ENCODE results near the gene SETD5.

SETD5 gene

GRCh38 chr3:9468460-9468859, 71.0 kb downstream of the SETD5 start:
- Histone ChIP-seq H2AK5ac (ENCODE audit: low read depth, low read length) (no peak overlapping the region), H3K23ac (ENCODE audit: low read depth, low read length, poor library complexity) (no peak overlapping the region), H3K4me2 (ENCODE audit: insufficient read depth, low read length, poor library complexity, severe bottlenecking) (no peak overlapping the region), H3K9me3 (replicated peaks in 1 of 2; ENCODE audit: control insufficient read depth in 2 of 2, insufficient read depth in 1 of 2, low read depth in 1 of 2, low read length in 2 of 2) (peaks cover 0 to 2% of the 10 kb centered on the region in 2 donors), H4K8ac (ENCODE audit: low read depth, low read length) (no peak overlapping the region), H2AFZ (ENCODE audit: low read length) (no peak overlapping the region), H2BK120ac (ENCODE audit: low read depth, low read length) (no peak overlapping the region), H4K91ac (ENCODE audit: low read depth, low read length, poor library complexity) (no peak overlapping the region), H3K9ac (ENCODE audit: low read depth, low read length, poor library complexity) (no peak overlapping the region), H3K27me3 (ENCODE audit: control insufficient read depth in 3 of 3, insufficient read depth in 3 of 3, low read depth in 1 of 3, low read length in 3 of 3) (no peaks in the 10 kb centered on the region), H3K4me1 (ENCODE audit: control insufficient read depth in 2 of 2, insufficient read depth in 1 of 2, low read depth in 1 of 2, low read length in 2 of 2) (no peaks in the 10 kb centered on the region), H3K79me1 (ENCODE audit: low read depth, low read length) (no peaks in the 10 kb centered on the region), H3K4ac (ENCODE audit: low read length) (no peak overlapping the region), H2BK12ac (ENCODE audit: low read length) (no peak overlapping the region), H3K27ac (replicated peaks; ENCODE audit: low read length) (no peak overlapping the region), H2BK5ac (ENCODE audit: low read length) (no peak overlapping the region), H3K18ac (ENCODE audit: low read length) (no peak overlapping the region), H3K4me3 (ENCODE audit: low read length in 2 of 2) (no peak overlapping the region), H3K36me3 (replicated peaks in 1 of 2; ENCODE audit: control insufficient read depth in 2 of 2, insufficient read depth in 2 of 2, low read length in 2 of 2) (peaks cover 60 to 99% of the 10 kb centered on the region in 2 donors), H2BK15ac (ENCODE audit: low read length) (no peak overlapping the region), H3K14ac (ENCODE audit: low read length) (no peak overlapping the region)
- 100% methylated on average over 2 of the region's 7 CpGs; no CpG with 5 or more reads in 1 of the 2 donors for WGBS, 2 donors (ENCODE audit: extremely low coverage in 2 of 2, insufficient read length in 2 of 2, insufficient replicate concordance in 1 of 2)
- no peak for DNase-seq (ENCODE audit: low spot score)

GRCh38 chr3:9469986-9470385, 72.6 kb downstream of the SETD5 start:
- no peak for DNase-seq (ENCODE audit: low spot score)
- no peak overlapping the region for H3K23ac ChIP-seq (ENCODE audit: low read depth, low read length, poor library complexity)
- H4K8ac ChIP-seq (ENCODE audit: low read depth, low read length) = no peak overlapping the region

GRCh38 chr3:9473496-9474065, 76.2 kb downstream of the SETD5 start:
- H3K23ac ChIP-seq (ENCODE audit: low read depth, low read length, poor library complexity) = no peak overlapping the region
- no peaks in the 10 kb centered on the region for H3K4me1 ChIP-seq (ENCODE audit: control insufficient read depth in 2 of 2, insufficient read depth in 1 of 2, low read depth in 1 of 2, low read length in 2 of 2)
- H3K27me3 ChIP-seq (ENCODE audit: control insufficient read depth in 3 of 3, insufficient read depth in 3 of 3, low read depth in 1 of 3, low read length in 3 of 3) = no peaks in the 10 kb centered on the region
- no peak overlapping the region for H3K4me2 ChIP-seq (ENCODE audit: insufficient read depth, low read length, poor library complexity, severe bottlenecking)
- no peak overlapping the region for H2AFZ ChIP-seq (ENCODE audit: low read length)
- H3K18ac ChIP-seq (ENCODE audit: low read length) = no peak overlapping the region
- no peak overlapping the region for H3K4me3 ChIP-seq (ENCODE audit: low read length in 2 of 2)
- no peaks in the 10 kb centered on the region for H3K9me3 ChIP-seq (replicated peaks in 1 of 2; ENCODE audit: control insufficient read depth in 2 of 2, insufficient read depth in 1 of 2, low read depth in 1 of 2, low read length in 2 of 2)
- no peak for DNase-seq (ENCODE audit: low spot score)
- no peak overlapping the region for H3K4ac ChIP-seq (ENCODE audit: low read length)
- H3K27ac ChIP-seq (replicated peaks; ENCODE audit: low read length) = no peak overlapping the region
- no peak overlapping the region for H4K8ac ChIP-seq (ENCODE audit: low read depth, low read length)
- no peak overlapping the region for H2BK5ac ChIP-seq (ENCODE audit: low read length)
- no peak overlapping the region for H3K9ac ChIP-seq (ENCODE audit: low read depth, low read length, poor library complexity)
- no peak overlapping the region for H4K91ac ChIP-seq (ENCODE audit: low read depth, low read length, poor library complexity)
- no peak overlapping the region for H3K14ac ChIP-seq (ENCODE audit: low read length)
- no peak overlapping the region for H2AK5ac ChIP-seq (ENCODE audit: low read depth, low read length)
- no peaks in the 10 kb centered on the region for H3K79me1 ChIP-seq (ENCODE audit: low read depth, low read length)
- peaks cover 66 to 99% of the 10 kb centered on the region in 2 donors for H3K36me3 ChIP-seq (replicated peaks in 1 of 2; ENCODE audit: control insufficient read depth in 2 of 2, insufficient read depth in 2 of 2, low read length in 2 of 2)
- H2BK15ac ChIP-seq (ENCODE audit: low read length) = no peak overlapping the region
- no peak overlapping the region for H2BK120ac ChIP-seq (ENCODE audit: low read depth, low read length)
- no peak overlapping the region for H2BK12ac ChIP-seq (ENCODE audit: low read length)

More at GRCh38 chr3:9469986-9470385, 72.6 kb downstream of the SETD5 start:
- Histone ChIP-seq H3K9ac (ENCODE audit: low read depth, low read length, poor library complexity) (no peak overlapping the region), H3K4ac (ENCODE audit: low read length) (no peak overlapping the region), H3K79me1 (ENCODE audit: low read depth, low read length) (no peaks in the 10 kb centered on the region), H3K18ac (ENCODE audit: low read length) (no peak overlapping the region), H3K14ac (ENCODE audit: low read length) (no peak overlapping the region), H3K27me3 (ENCODE audit: control insufficient read depth in 3 of 3, insufficient read depth in 3 of 3, low read depth in 1 of 3, low read length in 3 of 3) (no peaks in the 10 kb centered on the region), H2AFZ (ENCODE audit: low read length) (no peak overlapping the region), H3K9me3 (replicated peaks in 1 of 2; ENCODE audit: control insufficient read depth in 2 of 2, insufficient read depth in 1 of 2, low read depth in 1 of 2, low read length in 2 of 2) (peaks cover 0 to 2% of the 10 kb centered on the region in 2 donors), H2BK15ac (ENCODE audit: low read length) (no peak overlapping the region), H2BK5ac (ENCODE audit: low read length) (no peak overlapping the region), H3K36me3 (replicated peaks in 1 of 2; ENCODE audit: control insufficient read depth in 2 of 2, insufficient read depth in 2 of 2, low read length in 2 of 2) (peaks cover 61 to 99% of the 10 kb centered on the region in 2 donors), H3K4me3 (ENCODE audit: low read length in 2 of 2) (no peak overlapping the region), H4K91ac (ENCODE audit: low read depth, low read length, poor library complexity) (no peak overlapping the region), H2BK12ac (ENCODE audit: low read length) (no peak overlapping the region), H2BK120ac (ENCODE audit: low read depth, low read length) (no peak overlapping the region), H3K27ac (replicated peaks; ENCODE audit: low read length) (no peak overlapping the region), H2AK5ac (ENCODE audit: low read depth, low read length) (no peak overlapping the region), H3K4me2 (ENCODE audit: insufficient read depth, low read length, poor library complexity, severe bottlenecking) (no peak overlapping the region), H3K4me1 (ENCODE audit: control insufficient read depth in 2 of 2, insufficient read depth in 1 of 2, low read depth in 1 of 2, low read length in 2 of 2) (no peaks in the 10 kb centered on the region)
- WGBS, 2 donors (ENCODE audit: extremely low coverage in 2 of 2, insufficient read length in 2 of 2, insufficient replicate concordance in 1 of 2) = no CpG with 5 or more reads among the region's 3 CpGs

- H3K18ac ChIP-seq (ENCODE audit: low read length) = no peak overlapping the region
- H3K4me1 ChIP-seq (ENCODE audit: control insufficient read depth in 2 of 2, insufficient read depth in 1 of 2, low read depth in 1 of 2, low read length in 2 of 2) = no peaks in the 10 kb centered on the region
- no peaks in the 10 kb centered on the region for H3K9me3 ChIP-seq (replicated peaks in 1 of 2; ENCODE audit: control insufficient read depth in 2 of 2, insufficient read depth in 1 of 2, low read depth in 1 of 2, low read length in 2 of 2)
- no peak overlapping the region for H2AK5ac ChIP-seq (ENCODE audit: low read depth, low read length)
- H2AFZ ChIP-seq (ENCODE audit: low read length) = no peak overlapping the region
- no peak overlapping the region for H2BK12ac ChIP-seq (ENCODE audit: low read length)
- H4K8ac ChIP-seq (ENCODE audit: low read depth, low read length) = no peak overlapping the region
- no peaks in the 10 kb centered on the region for H3K79me1 ChIP-seq (ENCODE audit: low read depth, low read length)
- no peak overlapping the region for H2BK120ac ChIP-seq (ENCODE audit: low read depth, low read length)
- no peak overlapping the region for H3K4me2 ChIP-seq (ENCODE audit: insufficient read depth, low read length, poor library complexity, severe bottlenecking)
- no peak overlapping the region for H3K23ac ChIP-seq (ENCODE audit: low read depth, low read length, poor library complexity)
- WGBS, 2 donors (ENCODE audit: extremely low coverage in 2 of 2, insufficient read length in 2 of 2, insufficient replicate concordance in 1 of 2) = no CpG with 5 or more reads among the region's 6 CpGs
- H3K4me3 ChIP-seq (ENCODE audit: low read length in 2 of 2) = no peak overlapping the region
- no peak overlapping the region for H2BK15ac ChIP-seq (ENCODE audit: low read length)
- no peaks in the 10 kb centered on the region for H3K27me3 ChIP-seq (ENCODE audit: control insufficient read depth in 3 of 3, insufficient read depth in 3 of 3, low read depth in 1 of 3, low read length in 3 of 3)
- H3K9ac ChIP-seq (ENCODE audit: low read depth, low read length, poor library complexity) = no peak overlapping the region
- H3K36me3 ChIP-seq (replicated peaks in 1 of 2; ENCODE audit: control insufficient read depth in 2 of 2, insufficient read depth in 2 of 2, low read length in 2 of 2) = peaks cover 63 to 99% of the 10 kb centered on the region in 2 donors
- H4K91ac ChIP-seq (ENCODE audit: low read depth, low read length, poor library complexity) = no peak overlapping the region
- no peak overlapping the region for H2BK5ac ChIP-seq (ENCODE audit: low read length)
- DNase-seq (ENCODE audit: low spot score) = no peak
- H3K4ac ChIP-seq (ENCODE audit: low read length) = no peak overlapping the region
- H3K14ac ChIP-seq (ENCODE audit: low read length) = no peak overlapping the region
- no peak overlapping the region for H3K27ac ChIP-seq (replicated peaks; ENCODE audit: low read length)
Measured at GRCh38 chr3:9474482-9474881, 77.1 kb downstream of the SETD5 start.

All from neuronal stem cell (in vitro differentiated cells).